DOHH2 (cell line): Measurements from ENCODE around the gene RPL18.

Experiments
- CTCF ChIP-seq: fragments of 200-600 bp; sonication (generic); IDR thresholded peaks from one replicate; pipeline ENCODE4 v1.5.1; 2014; ENCODE audit warnings: antibody characterized with exemption, mild to moderate bottlenecking, low read depth, low read length; ENCODE audit not compliant: poor library complexity, severe bottlenecking
- EZH2phosphoT487 ChIP-seq: fragments of 200-600 bp; sonication (generic); IDR thresholded peaks from 2 replicates; pipeline ENCODE4 v1.6.1; 2017; ENCODE audit warnings: borderline replicate concordance, mild to moderate bottlenecking, antibody characterized with exemption, low read length, moderate library complexity, mixed read lengths

GRCh38 chr19:48637948-48638830 is 19.2 kb upstream of the RPL18 start:
- TF ChIP-seq CTCF: peak; percentile 34
- no peak for TF ChIP-seq EZH2phosphoT487
